Transverse colon (tissue), 3 donors: ENCODE results near the gene SELENBP1.

Source experiments
- CTCF ChIP-seq, 5 experiments: fragments of 200-600 bp in 3 of 5; fragments of 450-650 bp in 2 of 5; sonication (generic) in 3 of 5; IDR thresholded peaks; 1 replicate in 2 of 5; 2 replicates in 3 of 5; pipeline ENCODE4 v1.5.1; 2016 to 2017; ENCODE audit warnings: antibody characterized with exemption in 5 of 5, inconsistent platforms in 3 of 5, mild to moderate bottlenecking in 2 of 5, moderate library complexity in 1 of 5
- EP300 ChIP-seq: sonication (generic); formaldehyde crosslinking; IDR thresholded peaks from one replicate; pipeline ENCODE4 v1.6.1; 2017; ENCODE audit warnings: antibody characterized with exemption, low read depth
- POLR2A ChIP-seq: fragments of 450-650 bp; IDR thresholded peaks from one replicate; pipeline ENCODE4 v1.6.1; 2016; ENCODE audit warnings: antibody characterized with exemption, mild to moderate bottlenecking, moderate library complexity

DNA sequence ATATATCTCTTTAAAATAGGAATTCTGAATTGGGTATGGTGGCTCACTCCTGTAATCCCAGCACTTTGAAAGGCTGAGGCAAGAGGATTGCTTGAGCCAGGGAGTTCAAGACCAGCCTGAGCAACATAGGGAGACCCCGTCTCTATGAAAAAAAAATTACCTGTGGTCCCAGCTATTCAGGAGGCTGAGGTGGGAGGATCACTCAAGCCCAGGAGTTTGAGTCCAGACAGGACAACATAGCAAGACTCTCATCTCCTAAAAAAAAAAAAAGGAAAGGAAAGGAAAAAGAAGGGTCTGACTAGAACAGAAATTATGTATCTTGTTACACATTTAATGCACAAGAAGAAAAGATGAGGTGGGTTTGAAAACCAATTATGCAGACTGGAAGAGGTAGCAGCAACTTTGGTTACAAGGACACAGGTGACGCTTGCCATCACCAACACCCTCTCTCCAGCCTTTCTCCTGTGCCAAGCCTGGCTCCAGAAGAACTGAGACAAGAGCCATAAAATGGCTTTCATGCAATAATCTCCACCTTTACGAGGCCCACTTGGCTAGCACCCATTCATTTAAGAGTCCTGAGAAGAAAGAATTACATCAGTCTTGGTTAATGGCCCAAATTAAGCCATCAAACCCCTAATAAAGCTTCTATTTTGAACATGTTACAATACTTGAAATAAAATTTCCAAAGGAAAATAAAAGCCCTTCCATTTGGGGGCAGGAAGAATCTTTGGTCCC lies 4.8 kb upstream of the SELENBP1 start:
- TF ChIP-seq POLR2A (no peak), EP300 (no peak), CTCF (IDR thresholded peaks at IDR 0.05) (no peak)
